Cardiac fibroblast (primary cell): ENCODE measurements around the gene USP49.

Experiments
- DNase-seq, 2 donors: peaks; one replicate each; pipeline versions ENCODE4 v3.0.0 to v3.0.0-alpha.2; 2010; ENCODE audit warnings: low read depth in 2 of 2
- H3K4me3 ChIP-seq, 2 donors: replicated peaks in 1 of 2; 1 replicate in 1 of 2; 2 replicates in 1 of 2; pipeline ENCODE4 v1.5.1; 2011; ENCODE audit warnings: low read depth in 2 of 2, low read length in 2 of 2, mild to moderate bottlenecking in 2 of 2, moderate library complexity in 1 of 2
- CTCF ChIP-seq: IDR thresholded peaks from one replicate; pipeline ENCODE4 v1.5.1; 2011; ENCODE audit warnings: low read depth, mild to moderate bottlenecking, low read length, inconsistent platforms

Gene USP49

DNA sequence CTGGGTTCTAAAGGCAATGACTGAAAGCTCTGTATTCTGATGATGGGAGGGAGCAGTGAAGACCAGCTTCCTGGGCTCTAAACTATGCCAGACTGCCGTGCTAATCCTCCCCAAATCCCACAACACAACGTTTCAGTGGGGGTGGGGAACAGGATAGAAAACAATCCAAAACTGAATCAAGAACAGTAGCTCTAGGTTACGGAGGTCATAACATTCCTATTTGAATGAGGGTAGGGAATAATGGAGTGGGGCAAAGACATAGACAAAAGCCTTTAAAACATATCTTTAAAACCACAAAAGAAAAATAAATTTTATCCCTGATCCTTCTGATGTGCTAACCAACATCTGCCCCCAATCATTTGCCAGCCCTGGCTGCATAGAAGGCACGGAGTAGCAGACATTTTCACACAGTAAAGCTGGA, 7.8 kb downstream of the USP49 start:
- TF ChIP-seq CTCF = no peak

GRCh38 chr6:41885930-41886329, 9.2 kb downstream of the USP49 start:
- DNase-seq = no peak
- no peak for TF ChIP-seq CTCF
- H3K4me3 ChIP-seq = no peak overlapping the region

More for the DNA sequence above, 7.8 kb downstream of the USP49 start:
- no peak overlapping the region for H3K4me3 ChIP-seq
- no peak for DNase-seq

GRCh38 chr6:41884957-41885356, 10.2 kb downstream of the USP49 start:
- no peak overlapping the region for H3K4me3 ChIP-seq
- no peak for TF ChIP-seq CTCF
- no peak for DNase-seq

DNA sequence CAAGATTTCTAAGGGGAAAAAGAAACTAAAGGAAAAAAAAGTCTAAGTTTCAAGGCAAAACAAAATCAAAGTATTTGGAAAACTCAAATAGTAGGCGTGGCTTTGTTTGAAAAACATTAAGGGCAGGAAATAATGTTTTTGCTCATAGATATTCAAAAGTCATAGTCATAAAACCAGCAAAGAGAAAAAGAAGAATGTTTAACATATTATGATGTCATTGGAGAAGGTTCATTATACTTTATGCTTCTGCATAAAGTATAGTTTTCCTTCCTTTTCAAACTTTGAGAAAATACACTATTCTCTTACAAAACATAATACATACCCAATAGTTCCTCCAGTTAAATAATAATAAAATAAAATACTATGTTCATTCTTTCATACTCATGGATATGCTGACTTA, 13.7 kb downstream of the USP49 start:
- no peak for TF ChIP-seq CTCF

DNA sequence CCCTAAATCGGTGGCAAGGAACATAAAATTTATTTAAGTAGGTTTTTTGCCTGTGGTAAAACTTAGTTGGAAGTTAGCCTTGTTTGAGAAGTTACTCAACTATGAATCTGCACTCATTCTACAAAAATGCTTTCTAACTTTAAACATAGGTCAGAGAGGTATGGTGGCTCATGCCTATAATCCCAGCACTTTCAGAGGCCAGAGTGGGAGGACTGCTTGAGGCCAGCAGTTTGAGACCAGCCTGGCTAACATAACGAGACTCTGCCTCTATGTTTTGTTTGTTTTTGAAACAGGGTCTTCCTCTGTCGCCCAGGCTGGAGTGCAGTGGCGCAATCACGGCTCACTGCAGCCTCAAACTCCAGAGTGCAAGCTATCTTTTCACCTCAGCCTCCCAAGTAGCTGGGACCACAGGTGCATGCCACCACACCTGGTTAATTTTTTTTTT, 16.2 kb downstream of the USP49 start:
- H3K4me3 ChIP-seq = no peak overlapping the region
- TF ChIP-seq CTCF = no peak
- peak; percentile 23 to 72 for DNase-seq

More for the DNA sequence above, 13.7 kb downstream of the USP49 start:
- no peak for DNase-seq
- no peak overlapping the region for H3K4me3 ChIP-seq

- no peak overlapping the region for H3K4me3 ChIP-seq
- peak; percentile 31 to 83 for DNase-seq
- TF ChIP-seq CTCF = no peak
Measured at GRCh38 chr6:41878246-41878645, 16.9 kb downstream of the USP49 start.

DNA sequence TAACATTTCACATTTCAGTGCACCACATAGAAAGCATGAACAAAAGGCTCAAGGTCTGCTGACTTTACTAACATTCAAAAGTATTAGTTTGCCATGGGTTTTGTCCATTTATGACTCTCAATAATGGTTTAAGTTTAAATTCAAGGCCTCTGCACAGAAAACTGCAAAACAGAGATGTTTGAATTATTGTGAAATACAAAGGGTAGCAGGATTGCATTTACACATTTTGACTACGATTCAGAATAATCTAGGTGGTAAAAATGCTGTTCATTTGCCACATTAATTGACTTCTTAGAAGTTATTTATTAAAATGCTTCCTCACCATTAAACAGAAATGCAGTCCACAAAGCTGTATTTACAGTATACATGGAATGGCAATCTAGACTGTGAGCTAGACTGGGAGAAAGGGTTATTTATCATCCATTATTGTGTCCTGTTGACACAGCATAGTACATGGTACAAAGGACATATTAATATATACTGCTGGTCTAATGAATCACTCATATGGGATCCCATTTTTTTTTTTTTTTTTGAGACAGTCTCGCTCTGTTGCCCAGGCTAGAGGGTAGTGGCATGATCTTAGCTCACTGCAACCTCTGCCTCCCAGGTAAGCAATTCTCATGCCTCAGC, 18.0 kb downstream of the USP49 start:
- H3K4me3 ChIP-seq = no peak overlapping the region
- no peak for TF ChIP-seq CTCF
- no peak for DNase-seq
